Osteoblast (primary cell): ENCODE results near the gene NFATC4. TPM values are rescaled to one million over a fixed set of nuclear protein-coding genes. Genes with fewer than 3 reads are reported as not detected.

Experiments
- DNase-seq: peaks from one replicate; pipeline ENCODE4 v3.0.0; 2011; ENCODE audit warnings: low spot score, mixed read lengths; ENCODE audit not compliant: insufficient read length; ENCODE audit errors: missing footprints
- H2AFZ ChIP-seq: 2 replicates; pipeline ENCODE4 v1.6.0; 2011; ENCODE audit warnings: mild to moderate bottlenecking, low read length
- H3K27ac ChIP-seq: 2 replicates; pipeline ENCODE4 v1.5.1; 2011; ENCODE audit warnings: mild to moderate bottlenecking, low read depth, low read length, moderate library complexity
- H3K27me3 ChIP-seq: 2 replicates; pipeline ENCODE4 v1.6.0; 2012; ENCODE audit warnings: mild to moderate bottlenecking, control low read depth, inconsistent platforms, low read length, moderate library complexity; ENCODE audit not compliant: insufficient read depth
- H3K36me3 ChIP-seq: 2 replicates; pipeline ENCODE4 v1.5.1; 2011; ENCODE audit warnings: mild to moderate bottlenecking, low read length, control low read depth, moderate library complexity; ENCODE audit not compliant: insufficient read depth
- H3K4me1 ChIP-seq: 2 replicates; pipeline ENCODE4 v1.5.1; 2011; ENCODE audit warnings: mild to moderate bottlenecking, low read length, control low read depth, moderate library complexity; ENCODE audit not compliant: insufficient read depth
- H3K4me2 ChIP-seq: 2 replicates; pipeline ENCODE4 v1.6.0; 2011; ENCODE audit warnings: mild to moderate bottlenecking, low read length; ENCODE audit not compliant: insufficient read depth
- H3K4me3 ChIP-seq: fragments of 200-600 bp; sonication (generic); 3 replicates; pipeline ENCODE4 v1.5.1; 2012; ENCODE audit warnings: mild to moderate bottlenecking, low read length, inconsistent platforms; ENCODE audit not compliant: insufficient read depth
- H3K79me2 ChIP-seq: 2 replicates; pipeline ENCODE4 v1.6.0; 2012; ENCODE audit warnings: mild to moderate bottlenecking, low read length, control low read depth, inconsistent platforms; ENCODE audit not compliant: insufficient read depth
- H3K9me3 ChIP-seq: 2 replicates; pipeline ENCODE4 v1.5.1; 2011; ENCODE audit warnings: low read depth, low read length, control low read depth
- H4K20me1 ChIP-seq: 2 replicates; pipeline ENCODE4 v1.6.0; 2012; ENCODE audit warnings: mild to moderate bottlenecking, low read length, control low read depth; ENCODE audit not compliant: insufficient read depth
- CTCF ChIP-seq: IDR thresholded peaks from 2 replicates; pipeline ENCODE4 v1.5.1; 2011; ENCODE audit warnings: mild to moderate bottlenecking, low read depth, low read length, moderate library complexity; ENCODE audit errors: extremely low read depth
- total RNA-seq: library from RNA; depleted of rRNA; stranded (reverse); fragments of >200 nt; gene quantifications from 2 replicates; pipeline ENCODE4 v1.2.3, GENCODE V29; 2012

The NFATC4 gene
- total RNA-seq, 1 donor = 107 TPM

- peaks cover 4% of the 10 kb centered on the region for H3K79me2 ChIP-seq
- no peaks in the 10 kb centered on the region for H4K20me1 ChIP-seq
- TF ChIP-seq CTCF = no peak
- H3K27ac ChIP-seq = no peak overlapping the region
- H3K36me3 ChIP-seq = no peaks in the 10 kb centered on the region
- peaks cover 4% of the 10 kb centered on the region for H3K27me3 ChIP-seq
- H3K4me1 ChIP-seq = peaks cover 25% of the 10 kb centered on the region
- peak overlapping the region; percentile 69 for H3K4me2 ChIP-seq
- H2AFZ ChIP-seq = peak overlapping the region; percentile 86
- DNase-seq = no peak
- H3K9me3 ChIP-seq = no peaks in the 10 kb centered on the region
- peak overlapping the region; percentile 72 for H3K4me3 ChIP-seq
These were observed 29.1 kb upstream of the NFATC4 start for GRCh38 chr14:24338843-24339242.

- Histone ChIP-seq H3K27ac (no peak within 1 kb of the TSS), H3K4me2 (peak within 1 kb of the TSS; percentile 69), H4K20me1 (no peaks in the 10 kb centered on the region), H3K9me3 (no peaks in the 10 kb centered on the region), H3K36me3 (no peaks in the 10 kb centered on the region), H3K79me2 (peaks cover 4% of the 10 kb centered on the region), H3K27me3 (peaks cover 4% of the 10 kb centered on the region), H3K4me3 (peak within 1 kb of the TSS; percentile 72), H2AFZ (peak within 1 kb of the TSS; percentile 86), H3K4me1 (peaks cover 26% of the 10 kb centered on the region)
- no peak for TF ChIP-seq CTCF
- DNase-seq = peak; percentile 85
These were observed 28.5 kb upstream of the NFATC4 start, which contains the start of gene RIPK3 for GRCh38 chr14:24339284-24340151. Gene RIPK3 (minus strand): TSS chr14:24339991. CDS start chr14:24339826, 165 bp downstream.

- peaks cover 19% of the 10 kb centered on the region for H3K4me1 ChIP-seq
- no peak overlapping the region for H2AFZ ChIP-seq
- no peak overlapping the region for H3K4me2 ChIP-seq
- peaks cover 4% of the 10 kb centered on the region for H3K27me3 ChIP-seq
- no peak overlapping the region for H3K27ac ChIP-seq
- H3K36me3 ChIP-seq = no peaks in the 10 kb centered on the region
- H3K9me3 ChIP-seq = no peaks in the 10 kb centered on the region
- peak; percentile 71 for DNase-seq
- no peaks in the 10 kb centered on the region for H3K79me2 ChIP-seq
- H3K4me3 ChIP-seq = no peak overlapping the region
- TF ChIP-seq CTCF = no peak
- H4K20me1 ChIP-seq = no peaks in the 10 kb centered on the region
These were observed 27.4 kb upstream of the NFATC4 start for GRCh38 chr14:24340606-24341005.

GRCh38 chr14:24342889-24343288 lies 25.1 kb upstream of the NFATC4 start:
- Histone ChIP-seq H3K36me3 (no peaks in the 10 kb centered on the region), H2AFZ (no peak overlapping the region), H3K79me2 (no peaks in the 10 kb centered on the region), H3K4me3 (no peak overlapping the region), H4K20me1 (no peaks in the 10 kb centered on the region), H3K27me3 (peaks cover 4% of the 10 kb centered on the region), H3K27ac (no peak overlapping the region), H3K9me3 (no peaks in the 10 kb centered on the region), H3K4me2 (no peak overlapping the region), H3K4me1 (peaks cover 13% of the 10 kb centered on the region)
- no peak for DNase-seq
- no peak for TF ChIP-seq CTCF
